PFSK-1 (cell line): ENCODE data around the gene ADAMTS16.

Experiments used
- FOXP2 ChIP-seq: optimal IDR thresholded peaks from 2 replicates; pipeline ENCODE3; 2011; ENCODE audit warnings: borderline replicate concordance, control low read depth, inconsistent platforms; ENCODE audit not compliant: insufficient read depth; ENCODE audit errors: extremely low read length, extremely low read depth
- POLR2AphosphoS5 ChIP-seq: IDR thresholded peaks from 2 replicates; pipeline ENCODE4 v1.6.1; 2012; ENCODE audit warnings: low read depth, mild to moderate bottlenecking, control low read depth, low read length, moderate library complexity
- SIN3A ChIP-seq: IDR thresholded peaks from 2 replicates; pipeline ENCODE4 v1.6.1; 2012; ENCODE audit warnings: mild to moderate bottlenecking, low read length, moderate library complexity, borderline replicate concordance; ENCODE audit not compliant: insufficient read depth
- TAF1 ChIP-seq: IDR thresholded peaks from 2 replicates; pipeline ENCODE4 v1.6.1; 2012; ENCODE audit warnings: low read length, control low read depth, borderline replicate concordance; ENCODE audit not compliant: insufficient read depth
- TF ChIP-seq, protein P1 (sequence below), 2 experiments: IDR thresholded peaks; 2 replicates each; pipeline versions ENCODE4 v1.6.1 to v1.8.0; 2011 to 2012; ENCODE audit warnings: low read depth in 2 of 2, low read length in 2 of 2, control low read depth in 1 of 2, inconsistent platforms in 1 of 2, mild to moderate bottlenecking in 1 of 2, moderate library complexity in 1 of 2; ENCODE audit not compliant: insufficient read depth in 1 of 2

DNA sequence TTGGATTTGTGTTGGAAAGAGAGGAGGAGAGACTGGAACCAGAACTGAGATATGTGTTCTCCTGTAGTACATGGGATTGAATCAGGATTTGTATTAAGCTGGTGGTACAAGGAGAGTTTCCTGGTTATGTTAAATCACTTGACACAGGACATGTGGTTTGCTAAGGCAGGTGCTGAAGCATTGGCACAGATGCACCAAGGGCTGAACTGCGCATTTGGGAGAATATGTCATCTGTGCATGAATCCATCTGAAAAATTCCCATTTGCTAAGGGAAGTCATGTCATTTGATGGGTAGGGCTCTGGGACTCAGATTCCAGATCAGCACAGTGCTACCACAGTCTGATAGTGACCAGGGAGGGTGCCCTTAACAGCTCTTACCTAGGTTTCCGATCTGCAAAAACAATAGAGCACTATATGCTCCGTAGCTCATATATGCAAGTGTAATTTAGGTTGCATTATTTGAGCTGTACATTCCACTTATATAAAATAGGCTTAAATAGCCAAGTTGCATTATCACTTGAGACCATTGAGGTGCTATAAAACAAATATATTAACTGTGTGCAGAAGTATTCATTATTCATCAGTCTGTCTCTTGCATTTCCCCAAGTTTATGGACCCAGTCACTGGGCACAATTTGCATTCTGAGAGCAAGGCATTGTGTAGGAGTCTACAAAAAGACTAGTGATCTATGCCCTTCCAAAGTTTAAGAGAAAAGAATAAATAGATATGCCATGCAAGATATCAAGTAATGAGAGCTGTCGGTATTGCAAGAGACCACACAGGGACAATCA is 55.2 kb downstream of the ADAMTS16 start:
- TF ChIP-seq, protein P1, sequence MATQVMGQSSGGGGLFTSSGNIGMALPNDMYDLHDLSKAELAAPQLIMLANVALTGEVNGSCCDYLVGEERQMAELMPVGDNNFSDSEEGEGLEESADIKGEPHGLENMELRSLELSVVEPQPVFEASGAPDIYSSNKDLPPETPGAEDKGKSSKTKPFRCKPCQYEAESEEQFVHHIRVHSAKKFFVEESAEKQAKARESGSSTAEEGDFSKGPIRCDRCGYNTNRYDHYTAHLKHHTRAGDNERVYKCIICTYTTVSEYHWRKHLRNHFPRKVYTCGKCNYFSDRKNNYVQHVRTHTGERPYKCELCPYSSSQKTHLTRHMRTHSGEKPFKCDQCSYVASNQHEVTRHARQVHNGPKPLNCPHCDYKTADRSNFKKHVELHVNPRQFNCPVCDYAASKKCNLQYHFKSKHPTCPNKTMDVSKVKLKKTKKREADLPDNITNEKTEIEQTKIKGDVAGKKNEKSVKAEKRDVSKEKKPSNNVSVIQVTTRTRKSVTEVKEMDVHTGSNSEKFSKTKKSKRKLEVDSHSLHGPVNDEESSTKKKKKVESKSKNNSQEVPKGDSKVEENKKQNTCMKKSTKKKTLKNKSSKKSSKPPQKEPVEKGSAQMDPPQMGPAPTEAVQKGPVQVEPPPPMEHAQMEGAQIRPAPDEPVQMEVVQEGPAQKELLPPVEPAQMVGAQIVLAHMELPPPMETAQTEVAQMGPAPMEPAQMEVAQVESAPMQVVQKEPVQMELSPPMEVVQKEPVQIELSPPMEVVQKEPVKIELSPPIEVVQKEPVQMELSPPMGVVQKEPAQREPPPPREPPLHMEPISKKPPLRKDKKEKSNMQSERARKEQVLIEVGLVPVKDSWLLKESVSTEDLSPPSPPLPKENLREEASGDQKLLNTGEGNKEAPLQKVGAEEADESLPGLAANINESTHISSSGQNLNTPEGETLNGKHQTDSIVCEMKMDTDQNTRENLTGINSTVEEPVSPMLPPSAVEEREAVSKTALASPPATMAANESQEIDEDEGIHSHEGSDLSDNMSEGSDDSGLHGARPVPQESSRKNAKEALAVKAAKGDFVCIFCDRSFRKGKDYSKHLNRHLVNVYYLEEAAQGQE (IDR thresholded peaks at IDR 0.05; ENCODE audit: insufficient read depth in 1 of 2, low read depth in 2 of 2, low read length in 2 of 2), result no peak
- no peak for TF ChIP-seq TAF1
- TF ChIP-seq POLR2AphosphoS5, result no peak
- TF ChIP-seq SIN3A, result no peak
- no peak for TF ChIP-seq FOXP2
